D721Med (cell line): ENCODE results near the gene FLNA.

ENCODE experiments used
- DNase-seq: peaks from one replicate; pipeline ENCODE4 v3.0.0; 2011; ENCODE audit warnings: low spot score; ENCODE audit not compliant: insufficient read length
- FAIRE-seq: peaks from 2 replicates; lab custom pipeline; 2011; peaks lifted over from hg19 to GRCh38; lab: Jason Lieb, UNC
- TF ChIP-seq, protein P1 (sequence below): IDR thresholded peaks from 2 replicates; pipeline ENCODE4 v1.5.1; 2012; ENCODE audit warnings: mild to moderate bottlenecking, control low read depth; ENCODE audit not compliant: insufficient read depth; ENCODE audit errors: missing control alignments

The FLNA gene, protein sequence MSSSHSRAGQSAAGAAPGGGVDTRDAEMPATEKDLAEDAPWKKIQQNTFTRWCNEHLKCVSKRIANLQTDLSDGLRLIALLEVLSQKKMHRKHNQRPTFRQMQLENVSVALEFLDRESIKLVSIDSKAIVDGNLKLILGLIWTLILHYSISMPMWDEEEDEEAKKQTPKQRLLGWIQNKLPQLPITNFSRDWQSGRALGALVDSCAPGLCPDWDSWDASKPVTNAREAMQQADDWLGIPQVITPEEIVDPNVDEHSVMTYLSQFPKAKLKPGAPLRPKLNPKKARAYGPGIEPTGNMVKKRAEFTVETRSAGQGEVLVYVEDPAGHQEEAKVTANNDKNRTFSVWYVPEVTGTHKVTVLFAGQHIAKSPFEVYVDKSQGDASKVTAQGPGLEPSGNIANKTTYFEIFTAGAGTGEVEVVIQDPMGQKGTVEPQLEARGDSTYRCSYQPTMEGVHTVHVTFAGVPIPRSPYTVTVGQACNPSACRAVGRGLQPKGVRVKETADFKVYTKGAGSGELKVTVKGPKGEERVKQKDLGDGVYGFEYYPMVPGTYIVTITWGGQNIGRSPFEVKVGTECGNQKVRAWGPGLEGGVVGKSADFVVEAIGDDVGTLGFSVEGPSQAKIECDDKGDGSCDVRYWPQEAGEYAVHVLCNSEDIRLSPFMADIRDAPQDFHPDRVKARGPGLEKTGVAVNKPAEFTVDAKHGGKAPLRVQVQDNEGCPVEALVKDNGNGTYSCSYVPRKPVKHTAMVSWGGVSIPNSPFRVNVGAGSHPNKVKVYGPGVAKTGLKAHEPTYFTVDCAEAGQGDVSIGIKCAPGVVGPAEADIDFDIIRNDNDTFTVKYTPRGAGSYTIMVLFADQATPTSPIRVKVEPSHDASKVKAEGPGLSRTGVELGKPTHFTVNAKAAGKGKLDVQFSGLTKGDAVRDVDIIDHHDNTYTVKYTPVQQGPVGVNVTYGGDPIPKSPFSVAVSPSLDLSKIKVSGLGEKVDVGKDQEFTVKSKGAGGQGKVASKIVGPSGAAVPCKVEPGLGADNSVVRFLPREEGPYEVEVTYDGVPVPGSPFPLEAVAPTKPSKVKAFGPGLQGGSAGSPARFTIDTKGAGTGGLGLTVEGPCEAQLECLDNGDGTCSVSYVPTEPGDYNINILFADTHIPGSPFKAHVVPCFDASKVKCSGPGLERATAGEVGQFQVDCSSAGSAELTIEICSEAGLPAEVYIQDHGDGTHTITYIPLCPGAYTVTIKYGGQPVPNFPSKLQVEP (N-terminal part only)

DNA sequence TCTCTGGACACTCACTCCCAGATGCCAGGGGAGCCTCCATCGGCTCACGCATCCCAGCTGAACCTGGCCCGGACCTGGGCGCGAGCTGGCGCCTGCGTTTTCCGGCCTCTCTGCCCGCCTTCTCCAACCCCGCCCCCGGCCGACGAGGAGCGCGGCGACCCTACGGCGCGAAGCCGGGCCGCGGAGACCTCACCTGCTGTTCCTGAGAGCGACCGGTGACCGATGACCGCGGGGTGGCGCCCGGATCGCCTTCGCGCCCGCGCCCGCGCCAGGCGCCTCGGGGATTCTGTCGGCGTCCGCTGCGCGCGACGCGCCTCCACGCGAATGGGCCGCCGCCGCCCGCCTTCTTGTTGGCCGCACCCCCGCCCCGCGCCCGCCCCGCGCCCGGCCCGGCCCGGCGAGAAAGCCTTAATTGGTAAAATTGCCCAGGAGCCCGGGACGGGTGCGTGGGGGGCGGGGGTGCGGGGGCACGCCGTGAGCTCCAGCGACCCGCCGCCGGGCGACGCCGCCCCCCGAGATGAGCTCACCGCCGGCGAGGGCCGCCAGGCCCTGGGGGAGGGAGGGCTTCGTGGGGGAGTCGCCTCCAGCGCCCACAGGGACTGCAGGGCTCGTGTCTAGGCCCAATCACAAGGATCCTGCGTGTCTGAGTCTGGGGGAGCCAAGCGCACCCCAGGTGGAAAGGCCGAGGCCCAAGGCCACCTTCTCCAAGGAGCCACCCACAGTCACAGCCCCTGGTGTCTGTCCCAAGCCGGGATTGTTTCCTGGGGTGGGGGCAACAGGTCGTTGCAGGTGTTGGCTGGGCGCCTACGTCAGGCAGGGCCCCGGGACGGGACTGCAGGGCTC lies at the start of gene FLNA:
Gene FLNA (minus strand): TSS at position 322 of the 843 bp plus-strand sequence. CDS start 3,389 bp downstream, outside the sequence.
- FAIRE-seq (no peak), DNase-seq (no peak)
- TF ChIP-seq, protein P1, sequence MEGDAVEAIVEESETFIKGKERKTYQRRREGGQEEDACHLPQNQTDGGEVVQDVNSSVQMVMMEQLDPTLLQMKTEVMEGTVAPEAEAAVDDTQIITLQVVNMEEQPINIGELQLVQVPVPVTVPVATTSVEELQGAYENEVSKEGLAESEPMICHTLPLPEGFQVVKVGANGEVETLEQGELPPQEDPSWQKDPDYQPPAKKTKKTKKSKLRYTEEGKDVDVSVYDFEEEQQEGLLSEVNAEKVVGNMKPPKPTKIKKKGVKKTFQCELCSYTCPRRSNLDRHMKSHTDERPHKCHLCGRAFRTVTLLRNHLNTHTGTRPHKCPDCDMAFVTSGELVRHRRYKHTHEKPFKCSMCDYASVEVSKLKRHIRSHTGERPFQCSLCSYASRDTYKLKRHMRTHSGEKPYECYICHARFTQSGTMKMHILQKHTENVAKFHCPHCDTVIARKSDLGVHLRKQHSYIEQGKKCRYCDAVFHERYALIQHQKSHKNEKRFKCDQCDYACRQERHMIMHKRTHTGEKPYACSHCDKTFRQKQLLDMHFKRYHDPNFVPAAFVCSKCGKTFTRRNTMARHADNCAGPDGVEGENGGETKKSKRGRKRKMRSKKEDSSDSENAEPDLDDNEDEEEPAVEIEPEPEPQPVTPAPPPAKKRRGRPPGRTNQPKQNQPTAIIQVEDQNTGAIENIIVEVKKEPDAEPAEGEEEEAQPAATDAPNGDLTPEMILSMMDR: peak; percentile 4

DNA sequence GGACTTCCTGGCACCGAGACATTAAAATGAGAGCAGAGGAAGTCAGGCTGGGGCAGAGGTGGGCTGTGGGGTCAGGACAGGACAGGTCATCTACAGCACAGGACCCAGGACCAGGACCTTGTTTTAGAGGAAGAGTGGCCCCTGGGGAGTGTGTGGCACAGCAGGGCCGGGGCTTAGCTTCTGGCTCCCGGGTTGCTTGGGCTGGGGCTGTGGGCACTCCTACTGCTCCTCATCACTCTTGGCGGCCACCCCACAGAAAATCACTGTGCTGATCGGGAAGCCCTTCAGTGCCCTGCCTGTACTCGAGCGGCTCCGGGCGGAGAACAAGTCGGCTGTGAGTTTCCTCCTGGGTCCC lies 45.9 kb upstream of the FLNA start:
- TF ChIP-seq, protein P1: no peak
- DNase-seq (no peak), FAIRE-seq (no peak)

DNA sequence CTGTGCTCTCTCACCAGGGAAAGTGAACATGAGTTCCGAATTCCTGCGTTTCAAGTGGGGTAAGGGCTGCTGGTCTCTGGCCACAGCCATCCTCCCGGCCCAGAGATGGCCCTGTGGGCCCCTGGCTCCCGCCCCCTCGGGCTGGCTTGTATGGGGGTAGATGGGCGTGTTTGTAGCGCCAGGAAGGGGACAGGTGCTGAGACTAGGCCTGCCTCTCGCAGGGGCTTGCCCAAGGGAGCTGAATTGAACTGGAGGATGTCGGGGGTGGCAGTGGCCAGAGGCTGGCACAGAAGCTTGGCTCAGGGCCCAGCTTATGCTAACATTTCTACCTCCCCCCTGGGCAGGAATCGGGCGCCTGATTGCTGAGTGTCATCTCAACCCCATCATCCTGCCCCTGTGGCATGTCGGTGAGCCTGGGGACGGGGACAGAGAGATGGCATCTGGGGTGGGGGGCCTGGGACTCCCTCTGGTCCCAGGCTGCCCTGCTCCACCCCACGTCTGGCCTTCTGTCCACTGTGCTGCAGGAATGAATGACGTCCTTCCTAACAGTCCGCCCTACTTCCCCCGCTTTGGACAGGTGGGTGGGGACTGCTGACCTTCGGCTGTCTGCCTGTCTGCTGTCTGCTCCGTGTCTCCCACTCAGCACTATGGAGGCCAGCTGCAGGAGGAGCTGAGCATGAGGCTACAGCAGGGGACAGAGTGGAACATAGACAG lies 45.4 kb upstream of the FLNA start:
- DNase-seq: no peak
- FAIRE-seq: no peak
- TF ChIP-seq, protein P1: no peak

DNA sequence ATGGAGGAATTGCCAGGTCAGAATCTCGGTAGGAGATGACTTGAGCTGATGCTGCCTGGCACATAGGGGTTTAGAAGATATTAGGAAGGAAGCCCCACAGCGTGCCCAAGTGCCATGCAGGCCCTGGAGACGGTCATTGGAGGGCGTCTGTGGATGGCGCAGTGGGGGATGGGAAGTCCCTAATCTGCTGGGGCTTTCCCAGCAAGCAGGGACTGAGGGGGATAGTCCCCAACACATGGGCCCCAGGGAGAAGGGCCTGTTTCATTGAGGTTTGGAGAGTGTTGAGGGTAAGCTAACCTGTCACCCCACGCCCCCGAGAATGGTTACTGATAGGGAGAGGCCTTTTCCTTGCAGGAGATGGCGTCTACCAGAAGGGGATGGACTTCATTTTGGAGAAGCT lies 44.8 kb upstream of the FLNA start:
- no peak for DNase-seq
- no peak for FAIRE-seq
- TF ChIP-seq, protein P1: no peak

DNA sequence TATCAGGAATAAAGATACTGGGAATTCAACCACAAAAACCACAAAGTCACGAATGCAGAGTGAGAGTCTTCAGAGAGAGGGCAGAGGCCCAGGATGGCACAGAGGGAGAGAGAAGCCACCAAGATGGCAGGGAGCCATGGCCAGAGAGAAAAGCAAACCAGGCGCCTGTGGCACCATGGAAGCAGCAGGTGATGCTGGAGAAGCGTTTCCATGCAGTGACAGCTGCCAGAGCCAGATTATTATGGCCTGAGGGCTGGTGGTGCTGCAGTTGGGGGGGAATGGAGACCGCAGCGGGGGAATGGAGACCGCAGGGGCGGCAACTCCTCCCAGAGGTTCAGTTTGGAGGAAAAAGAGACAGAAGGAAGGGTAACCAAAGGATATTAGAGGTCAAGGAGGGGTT lies 42.7 kb upstream of the FLNA start:
- TF ChIP-seq, protein P1: no peak
- no peak for FAIRE-seq
- DNase-seq: no peak

DNA sequence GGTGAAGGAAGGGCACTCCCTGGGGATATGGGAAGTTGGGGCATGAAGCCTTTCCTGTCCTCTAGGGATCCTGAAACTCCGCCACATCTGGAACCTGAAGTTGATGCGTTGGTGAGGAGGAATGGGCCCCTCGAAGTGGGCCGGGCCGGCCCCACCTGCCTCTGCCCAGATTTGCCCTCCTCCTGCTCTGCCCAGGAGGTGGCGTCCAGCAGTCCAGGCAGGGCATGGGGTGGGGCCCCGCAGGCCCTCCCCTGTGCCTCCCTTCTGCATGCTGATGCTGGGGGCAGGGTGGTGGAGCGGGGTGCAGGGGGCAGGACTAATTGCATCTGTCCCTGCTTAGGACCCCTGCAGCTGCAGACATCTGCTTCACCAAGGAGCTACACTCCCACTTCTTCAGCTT lies 38.7 kb upstream of the FLNA start:
- TF ChIP-seq, protein P1: no peak
- FAIRE-seq (no peak), DNase-seq (no peak)
